Skeletal muscle satellite cell (primary cell): ENCODE results near the gene FSTL4.

ENCODE experiments used
- H3K27me3 ChIP-seq: 2 replicates; pipeline ENCODE4 v1.7.0; 2013; ENCODE audit warnings: low read length; ENCODE audit not compliant: control insufficient read depth, insufficient read depth
- H3K36me3 ChIP-seq: 2 replicates; pipeline ENCODE4 v1.7.0; 2013; ENCODE audit warnings: mild to moderate bottlenecking, control low read depth, low read length; ENCODE audit not compliant: insufficient read depth
- H3K4me1 ChIP-seq: 2 replicates; pipeline ENCODE4 v1.7.0; 2013; ENCODE audit warnings: low read length; ENCODE audit not compliant: control insufficient read depth, insufficient read depth
- H3K4me2 ChIP-seq: 2 replicates; pipeline ENCODE4 v1.7.0; 2013; ENCODE audit warnings: mild to moderate bottlenecking, low read length
- H3K4me3 ChIP-seq: 2 replicates; pipeline ENCODE4 v1.7.0; 2013; ENCODE audit warnings: low read length
- H3K9ac ChIP-seq: 2 replicates; pipeline ENCODE4 v1.7.0; 2013; ENCODE audit warnings: mild to moderate bottlenecking, low read depth, low read length, moderate library complexity
- H3K9me3 ChIP-seq: replicated peaks from 2 replicates; pipeline ENCODE4 v1.7.0; 2013; ENCODE audit warnings: mild to moderate bottlenecking, control low read depth, low read length

FSTL4 gene

GRCh38 chr5:133202066-133202665 lies 410.2 kb downstream of the FSTL4 start:
- H3K9me3 ChIP-seq, result no peaks in the 10 kb centered on the region
- H3K4me2 ChIP-seq, result no peak overlapping the region
- peaks cover 38% of the 10 kb centered on the region for H3K27me3 ChIP-seq
- H3K4me1 ChIP-seq, result no peaks in the 10 kb centered on the region
- no peaks in the 10 kb centered on the region for H3K36me3 ChIP-seq
- H3K4me3 ChIP-seq, result no peak overlapping the region
- no peak overlapping the region for H3K9ac ChIP-seq

- Histone ChIP-seq H3K4me1 (no peaks in the 10 kb centered on the region), H3K27me3 (peaks cover 36% of the 10 kb centered on the region), H3K36me3 (no peaks in the 10 kb centered on the region), H3K9ac (no peak overlapping the region), H3K4me2 (no peak overlapping the region), H3K4me3 (no peak overlapping the region), H3K9me3 (no peaks in the 10 kb centered on the region)
Measured at GRCh38 chr5:133201310-133201709, 411.0 kb downstream of the FSTL4 start.

- Histone ChIP-seq H3K4me2 (no peak overlapping the region), H3K36me3 (no peaks in the 10 kb centered on the region), H3K9me3 (no peaks in the 10 kb centered on the region), H3K9ac (no peak overlapping the region), H3K27me3 (peaks cover 36% of the 10 kb centered on the region), H3K4me1 (no peaks in the 10 kb centered on the region), H3K4me3 (no peak overlapping the region)
Measured at GRCh38 chr5:133200256-133200655, 412.1 kb downstream of the FSTL4 start.

- Histone ChIP-seq H3K4me3 (no peak overlapping the region), H3K27me3 (peaks cover 36% of the 10 kb centered on the region), H3K4me1 (no peaks in the 10 kb centered on the region), H3K4me2 (no peak overlapping the region), H3K9ac (no peak overlapping the region), H3K9me3 (no peaks in the 10 kb centered on the region), H3K36me3 (no peaks in the 10 kb centered on the region)
Measured at GRCh38 chr5:133199417-133200178, 412.7 kb downstream of the FSTL4 start.

GRCh38 chr5:133198511-133198910 lies 413.8 kb downstream of the FSTL4 start:
- Histone ChIP-seq H3K4me1 (no peaks in the 10 kb centered on the region), H3K4me2 (no peak overlapping the region), H3K9ac (no peak overlapping the region), H3K9me3 (no peaks in the 10 kb centered on the region), H3K27me3 (peaks cover 39% of the 10 kb centered on the region), H3K36me3 (no peaks in the 10 kb centered on the region), H3K4me3 (no peak overlapping the region)

GRCh38 chr5:133196441-133197085 lies 415.8 kb downstream of the FSTL4 start:
- Histone ChIP-seq H3K9me3 (no peaks in the 10 kb centered on the region), H3K36me3 (no peaks in the 10 kb centered on the region)

GRCh38 chr5:133195250-133195649 lies 417.1 kb downstream of the FSTL4 start:
- H3K9ac ChIP-seq, result no peak overlapping the region
- H3K27me3 ChIP-seq, result peaks cover 24% of the 10 kb centered on the region
- H3K36me3 ChIP-seq, result no peaks in the 10 kb centered on the region
- H3K4me2 ChIP-seq, result no peak overlapping the region
- H3K4me1 ChIP-seq, result no peaks in the 10 kb centered on the region
- H3K4me3 ChIP-seq, result no peak overlapping the region
- H3K9me3 ChIP-seq, result no peaks in the 10 kb centered on the region

More at GRCh38 chr5:133196441-133197085, 415.8 kb downstream of the FSTL4 start:
- no peak overlapping the region for H3K4me3 ChIP-seq
- no peak overlapping the region for H3K9ac ChIP-seq
- H3K27me3 ChIP-seq, result peaks cover 38% of the 10 kb centered on the region
- H3K4me2 ChIP-seq, result no peak overlapping the region
- no peaks in the 10 kb centered on the region for H3K4me1 ChIP-seq

- no peak overlapping the region for H3K9ac ChIP-seq
- no peaks in the 10 kb centered on the region for H3K36me3 ChIP-seq
- H3K9me3 ChIP-seq, result no peaks in the 10 kb centered on the region
- no peaks in the 10 kb centered on the region for H3K4me1 ChIP-seq
- H3K4me2 ChIP-seq, result no peak overlapping the region
- peaks cover 10% of the 10 kb centered on the region for H3K27me3 ChIP-seq
- no peak overlapping the region for H3K4me3 ChIP-seq
Measured at GRCh38 chr5:133193794-133194193, 418.5 kb downstream of the FSTL4 start.

- Histone ChIP-seq H3K27me3 (peaks cover 5% of the 10 kb centered on the region), H3K4me3 (no peak overlapping the region), H3K9me3 (no peaks in the 10 kb centered on the region), H3K4me1 (no peaks in the 10 kb centered on the region), H3K9ac (no peak overlapping the region), H3K36me3 (no peaks in the 10 kb centered on the region), H3K4me2 (no peak overlapping the region)
Measured at GRCh38 chr5:133192716-133193115, 419.6 kb downstream of the FSTL4 start.

- H3K4me3 ChIP-seq, result no peak overlapping the region
- H3K27me3 ChIP-seq, result peaks cover 5% of the 10 kb centered on the region
- no peak overlapping the region for H3K4me2 ChIP-seq
- no peaks in the 10 kb centered on the region for H3K4me1 ChIP-seq
- no peak overlapping the region for H3K9ac ChIP-seq
- H3K9me3 ChIP-seq, result no peaks in the 10 kb centered on the region
- H3K36me3 ChIP-seq, result no peaks in the 10 kb centered on the region
Measured at GRCh38 chr5:133189881-133190280, 422.5 kb downstream of the FSTL4 start.

GRCh38 chr5:133179405-133179804 lies 432.9 kb downstream of the FSTL4 start:
- H3K27me3 ChIP-seq, result no peaks in the 10 kb centered on the region
- no peaks in the 10 kb centered on the region for H3K9me3 ChIP-seq
- H3K4me1 ChIP-seq, result no peaks in the 10 kb centered on the region
- H3K9ac ChIP-seq, result no peak overlapping the region
- H3K4me2 ChIP-seq, result no peak overlapping the region
- H3K4me3 ChIP-seq, result no peak overlapping the region
- H3K36me3 ChIP-seq, result no peaks in the 10 kb centered on the region
